ENCODE data around the gene ARHGAP18.

ARHGAP18 gene

GRCh38 chr6:129681913-129682205 lies 28.1 kb downstream of the ARHGAP18 start:
- peak overlapping the region; percentile 44 for H3K27ac Mint-ChIP-seq
- no peaks in the 10 kb centered on the region for H3K9me3 Mint-ChIP-seq
- no peak overlapping the region for H3K4me3 Mint-ChIP-seq
- peaks cover 8% of the 10 kb centered on the region for H3K4me1 Mint-ChIP-seq
- no peaks in the 10 kb centered on the region for H3K27me3 Mint-ChIP-seq (ENCODE audit: low read depth, poor library complexity)
- no peaks in the 10 kb centered on the region for H3K36me3 Mint-ChIP-seq (ENCODE audit: low read depth)
- no peak for TF ChIP-seq CTCF (IDR thresholded peaks at IDR 0.05)
- no peak for DNase-seq

GRCh38 chr6:129680633-129681032 lies 29.3 kb downstream of the ARHGAP18 start:
- Mint-ChIP-seq H3K4me3 (no peak overlapping the region), H3K27me3 (ENCODE audit: low read depth, poor library complexity) (no peaks in the 10 kb centered on the region), H3K9me3 (no peaks in the 10 kb centered on the region), H3K27ac (no peak overlapping the region), H3K36me3 (ENCODE audit: low read depth) (no peaks in the 10 kb centered on the region), H3K4me1 (peaks cover 8% of the 10 kb centered on the region)
- no peak for TF ChIP-seq CTCF (IDR thresholded peaks at IDR 0.05)
- no peak for DNase-seq

GRCh38 chr6:129679758-129680157 lies 30.2 kb downstream of the ARHGAP18 start:
- Mint-ChIP-seq H3K4me1 (peaks cover 8% of the 10 kb centered on the region), H3K9me3 (no peaks in the 10 kb centered on the region), H3K27me3 (ENCODE audit: low read depth, poor library complexity) (no peaks in the 10 kb centered on the region), H3K27ac (no peak overlapping the region), H3K4me3 (no peak overlapping the region), H3K36me3 (ENCODE audit: low read depth) (no peaks in the 10 kb centered on the region)
- no peak for DNase-seq
- no peak for TF ChIP-seq CTCF (IDR thresholded peaks at IDR 0.05)

- H3K27ac Mint-ChIP-seq = no peak overlapping the region
- peaks cover 8% of the 10 kb centered on the region for H3K4me1 Mint-ChIP-seq
- no peaks in the 10 kb centered on the region for H3K36me3 Mint-ChIP-seq (ENCODE audit: low read depth)
- no peaks in the 10 kb centered on the region for H3K27me3 Mint-ChIP-seq (ENCODE audit: low read depth, poor library complexity)
- H3K4me3 Mint-ChIP-seq = no peak overlapping the region
- no peak for TF ChIP-seq CTCF (IDR thresholded peaks at IDR 0.05)
- H3K9me3 Mint-ChIP-seq = no peaks in the 10 kb centered on the region
- no peak for DNase-seq
Observed at GRCh38 chr6:129679275-129679674, 30.7 kb downstream of the ARHGAP18 start.

- DNase-seq = no peak
- TF ChIP-seq CTCF (IDR thresholded peaks at IDR 0.05) = no peak
- Mint-ChIP-seq H3K36me3 (ENCODE audit: low read depth) (no peaks in the 10 kb centered on the region), H3K4me3 (no peak overlapping the region), H3K27me3 (ENCODE audit: low read depth, poor library complexity) (no peaks in the 10 kb centered on the region), H3K4me1 (peaks cover under 1% of the 10 kb centered on the region), H3K9me3 (no peaks in the 10 kb centered on the region), H3K27ac (no peak overlapping the region)
Observed at GRCh38 chr6:129678463-129678862, 31.5 kb downstream of the ARHGAP18 start.

GRCh38 chr6:129677620-129678325 lies 32.2 kb downstream of the ARHGAP18 start:
- no peak overlapping the region for H3K4me3 Mint-ChIP-seq
- no peaks in the 10 kb centered on the region for H3K9me3 Mint-ChIP-seq
- no peaks in the 10 kb centered on the region for H3K4me1 Mint-ChIP-seq
- no peak for TF ChIP-seq CTCF (IDR thresholded peaks at IDR 0.05)
- no peaks in the 10 kb centered on the region for H3K36me3 Mint-ChIP-seq (ENCODE audit: low read depth)
- no peak overlapping the region for H3K27ac Mint-ChIP-seq
- DNase-seq = no peak
- no peaks in the 10 kb centered on the region for H3K27me3 Mint-ChIP-seq (ENCODE audit: low read depth, poor library complexity)
